HCT116 (cell line): Measurements from ENCODE around the gene KCNK15.

ENCODE experiments used
- CTCF ChIP-seq, 3 experiments: fragments of 200-600 bp in 1 of 3; sonication (generic) in 1 of 3; IDR thresholded peaks in 2 of 3; conservative IDR thresholded peaks in 1 of 3; 2 replicates each; pipeline ENCODE4 v1.5.1; 2012 to 2017; ENCODE audit warnings: low read depth in 2 of 3, low read length in 2 of 3, antibody characterized with exemption in 1 of 3, borderline replicate concordance in 1 of 3, control low read depth in 1 of 3, mild to moderate bottlenecking in 1 of 3, mixed read lengths in 1 of 3, mixed run types in 1 of 3, moderate library complexity in 1 of 3; ENCODE audit not compliant: insufficient read depth in 1 of 3
- EZH2 ChIP-seq: fragments of 200-600 bp; sonication (generic); IDR thresholded peaks from 2 replicates; pipeline ENCODE4 v1.6.1; 2017; ENCODE audit warnings: antibody characterized with exemption, mixed run types
- JUND ChIP-seq: IDR thresholded peaks from 2 replicates; pipeline ENCODE4 v1.6.1; 2012
- MAX ChIP-seq: IDR thresholded peaks from 2 replicates; pipeline ENCODE4 v1.6.1; 2012
- POLR2A ChIP-seq: IDR thresholded peaks from 2 replicates; pipeline ENCODE4 v1.7.0; 2011; ENCODE audit warnings: borderline replicate concordance; ENCODE audit not compliant: insufficient read depth, insufficient read length; ENCODE audit errors: extremely low read depth
- ZBTB33 ChIP-seq: IDR thresholded peaks from 2 replicates; pipeline ENCODE4 v1.6.1; 2011; ENCODE audit warnings: mild to moderate bottlenecking, low read length, moderate library complexity; ENCODE audit not compliant: insufficient replicate concordance; ENCODE audit errors: extremely low read depth

- TF ChIP-seq POLR2A (no peak), CTCF (IDR thresholded peaks at IDR 0.05 in 2 of 3, conservative IDR thresholded peaks at IDR 0.05 in 1 of 3; ENCODE audit: borderline replicate concordance in 1 of 3, insufficient read depth in 1 of 3, low read depth in 2 of 3, low read length in 2 of 3) (no peak), MAX (no peak), EZH2 (no peak), JUND (no peak), ZBTB33 (no peak)
Observed at GRCh38 chr20:44776980-44777379, 31.3 kb downstream of the KCNK15 start.
